GM19099 (cell line): Measurements from ENCODE around the gene JCAD.

Experiments used
- POLR2A ChIP-seq: IDR thresholded peaks from 3 replicates; pipeline ENCODE4 v1.6.1; 2011; ENCODE audit warnings: low read depth; ENCODE audit not compliant: insufficient read length; ENCODE audit errors: extremely low read depth

Gene JCAD

GRCh38 chr10:29969255-29970011, 90.0 kb downstream of the JCAD start:
- no peak for TF ChIP-seq POLR2A

DNA sequence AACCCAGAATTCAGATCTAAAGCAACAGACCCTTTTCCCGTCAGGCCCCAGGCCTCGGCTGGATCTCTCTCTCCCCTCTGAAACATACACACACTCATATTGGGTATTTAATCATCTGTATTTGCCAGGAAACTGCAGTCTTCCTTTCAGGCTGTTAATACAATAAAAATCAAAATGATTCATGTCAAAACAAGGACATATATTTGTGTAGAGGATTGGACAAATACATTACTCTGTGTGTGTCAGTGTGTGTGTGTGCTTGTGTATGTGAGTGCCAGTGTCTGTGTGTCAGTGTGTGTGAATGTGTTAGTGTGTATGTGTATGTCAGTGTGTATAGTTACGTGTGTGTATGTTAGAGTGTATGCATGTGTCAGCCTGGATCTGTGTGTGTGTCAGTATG, 90.8 kb downstream of the JCAD start:
- no peak for TF ChIP-seq POLR2A

DNA sequence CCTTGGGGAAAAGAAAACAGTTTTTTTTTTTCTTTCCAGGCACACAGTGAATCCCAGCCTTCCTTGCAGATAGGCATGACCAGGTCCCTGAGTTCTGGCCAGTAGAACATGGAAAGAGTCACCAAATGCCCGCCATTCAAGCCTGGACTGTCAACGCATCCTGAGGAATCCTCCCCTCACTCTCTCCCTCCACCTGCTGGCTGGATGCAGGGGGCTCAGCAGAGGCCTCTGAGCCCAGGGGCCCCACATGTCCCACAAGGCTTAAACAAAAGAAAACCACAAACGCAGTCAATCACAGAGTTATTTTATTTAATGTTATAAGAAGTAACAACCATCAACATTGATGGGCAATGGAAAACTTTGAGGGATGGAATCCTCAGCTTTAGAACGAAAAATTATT, 93.1 kb downstream of the JCAD start:
- TF ChIP-seq POLR2A, result no peak
